ENCODE results near the gene CSNK1A1.

DNA sequence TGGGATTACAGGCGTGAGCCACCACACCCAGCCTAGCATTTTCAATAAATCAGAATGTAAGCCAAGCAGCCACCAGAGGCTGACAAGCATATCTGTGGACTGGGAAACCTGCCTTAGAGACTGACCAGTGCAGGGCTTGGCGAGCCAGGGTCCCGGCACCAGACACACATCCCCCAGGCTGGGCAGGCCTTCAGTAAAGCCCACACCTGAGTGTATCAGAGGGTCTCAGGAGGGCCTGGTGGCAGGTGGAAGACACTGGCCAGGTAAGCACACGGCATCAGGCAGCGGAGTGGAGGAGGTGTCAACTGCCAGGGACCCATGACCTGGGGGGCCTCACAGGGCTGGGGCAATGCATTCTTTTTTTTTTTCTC lies 93.9 kb downstream of the CSNK1A1 start:
- TF ChIP-seq, protein P1, sequence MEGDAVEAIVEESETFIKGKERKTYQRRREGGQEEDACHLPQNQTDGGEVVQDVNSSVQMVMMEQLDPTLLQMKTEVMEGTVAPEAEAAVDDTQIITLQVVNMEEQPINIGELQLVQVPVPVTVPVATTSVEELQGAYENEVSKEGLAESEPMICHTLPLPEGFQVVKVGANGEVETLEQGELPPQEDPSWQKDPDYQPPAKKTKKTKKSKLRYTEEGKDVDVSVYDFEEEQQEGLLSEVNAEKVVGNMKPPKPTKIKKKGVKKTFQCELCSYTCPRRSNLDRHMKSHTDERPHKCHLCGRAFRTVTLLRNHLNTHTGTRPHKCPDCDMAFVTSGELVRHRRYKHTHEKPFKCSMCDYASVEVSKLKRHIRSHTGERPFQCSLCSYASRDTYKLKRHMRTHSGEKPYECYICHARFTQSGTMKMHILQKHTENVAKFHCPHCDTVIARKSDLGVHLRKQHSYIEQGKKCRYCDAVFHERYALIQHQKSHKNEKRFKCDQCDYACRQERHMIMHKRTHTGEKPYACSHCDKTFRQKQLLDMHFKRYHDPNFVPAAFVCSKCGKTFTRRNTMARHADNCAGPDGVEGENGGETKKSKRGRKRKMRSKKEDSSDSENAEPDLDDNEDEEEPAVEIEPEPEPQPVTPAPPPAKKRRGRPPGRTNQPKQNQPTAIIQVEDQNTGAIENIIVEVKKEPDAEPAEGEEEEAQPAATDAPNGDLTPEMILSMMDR (IDR thresholded peaks at IDR 0.05): no peak
- no peak for TF ChIP-seq POLR2A (IDR thresholded peaks at IDR 0.05)

All from uterus (tissue), 2 donors.